GM12878 (cell line): ENCODE measurements around the gene DNMT3A. TPM values are rescaled to one million over a fixed set of nuclear protein-coding genes. Genes with fewer than 3 reads are reported as not detected.

Experiments
- CBX5 ChIP-seq: sonication (generic); IDR thresholded peaks from 2 replicates; pipeline ENCODE4 v1.6.1; 2016; ENCODE audit warnings: low read depth, moderate library complexity, mild to moderate bottlenecking, inconsistent platforms
- CHD1 ChIP-seq: IDR thresholded peaks from 2 replicates; pipeline ENCODE4 v1.6.1; 2012; ENCODE audit warnings: low read depth, low read length, improper control_type of control experiment
- E2F4 ChIP-seq: IDR thresholded peaks from 2 replicates; pipeline ENCODE4 v1.6.1; 2012; ENCODE audit warnings: low read depth, low read length, improper control_type of control experiment
- FOXM1 ChIP-seq: IDR thresholded peaks from 2 replicates; pipeline ENCODE4 v1.6.1; 2012; ENCODE audit warnings: low read depth, mild to moderate bottlenecking, inconsistent platforms, low read length, moderate library complexity
- GABPA ChIP-seq: IDR thresholded peaks from 2 replicates; pipeline ENCODE4 v1.6.1; 2014; ENCODE audit warnings: antibody characterized with exemption, low read depth, mild to moderate bottlenecking, inconsistent platforms
- IRF3 ChIP-seq: fragments of 450-650 bp; IDR thresholded peaks from 2 replicates; pipeline ENCODE4 v1.6.1; 2014; ENCODE audit warnings: mild to moderate bottlenecking
- KLF5 ChIP-seq: fragments of 450-650 bp; IDR thresholded peaks from 2 replicates; pipeline ENCODE4 v1.6.1; 2014; ENCODE audit warnings: mild to moderate bottlenecking; ENCODE audit not compliant: partially characterized antibody
- MLLT1 ChIP-seq: fragments of 450-650 bp; IDR thresholded peaks from 2 replicates; pipeline ENCODE4 v1.6.1; 2016; ENCODE audit warnings: mild to moderate bottlenecking
- NR2C2 ChIP-seq: IDR thresholded peaks from 2 replicates; pipeline ENCODE4 v1.6.1; 2011; ENCODE audit warnings: borderline replicate concordance, low read depth; ENCODE audit not compliant: control insufficient read depth, insufficient read length
- SKIL ChIP-seq: fragments of 450-650 bp; IDR thresholded peaks from 2 replicates; pipeline ENCODE4 v1.6.1; 2017; ENCODE audit warnings: mild to moderate bottlenecking, low read depth, inconsistent platforms; ENCODE audit not compliant: poor library complexity, severe bottlenecking
- SREBF2 ChIP-seq: IDR thresholded peaks from 2 replicates; pipeline ENCODE4 v1.6.1; 2012; ENCODE audit warnings: mild to moderate bottlenecking, low read length
- TBL1XR1 ChIP-seq: IDR thresholded peaks from 2 replicates; pipeline ENCODE4 v1.6.1; 2012; ENCODE audit warnings: low read depth, low read length, improper control_type of control experiment
- YBX1 ChIP-seq: fragments of 450-650 bp; IDR thresholded peaks from 2 replicates; pipeline ENCODE4 v1.6.1; 2016; ENCODE audit warnings: antibody characterized with exemption
- ZNF687 ChIP-seq: fragments of 450-650 bp; IDR thresholded peaks from 2 replicates; pipeline ENCODE4 v1.6.1; 2017; ENCODE audit warnings: mild to moderate bottlenecking, moderate library complexity
- ZZZ3 ChIP-seq: IDR thresholded peaks from 2 replicates; pipeline ENCODE4 v1.6.1; 2011; ENCODE audit warnings: low read depth; ENCODE audit not compliant: control insufficient read depth, insufficient read length
- polyA plus RNA-seq, 11 experiments: library from polyadenylated mRNA; depleted of rRNA in 4 of 11; unstranded in 6 of 11; stranded (reverse) in 5 of 11; fragments of >200 nt; fragmentation: Nextera tagmentation in 4 of 11; fragmentation: Illumina TruSeq in 1 of 11; extraction: Ambion mirVana in 4 of 11; extraction: Trizol in 1 of 11; gene quantifications; 1 replicate in 1 of 11; 2 replicates in 10 of 11; pipeline versions ENCODE4 v1.2.1 to v1.2.3, GENCODE V29; 2011 to 2016; ENCODE audit warnings: inconsistent platforms in 2 of 11, missing spikeins in 2 of 11, low read depth in 1 of 11
- total RNA-seq, 4 experiments: library from RNA; depleted of rRNA in 3 of 4; stranded (reverse); fragments of >200 nt in 3 of 4; fragmentation: Illumina TruSeq in 1 of 4; extraction: Trizol in 1 of 4; gene quantifications; 2 replicates each; pipeline versions ENCODE4 v1.2.1 to v1.2.3, GENCODE V29; 2013 to 2021

DNMT3A gene
- total and polyA plus RNA-seq, 10 of the 15 experiments (the other 5 are each of a cell fraction or from before 2014, with no cell fraction given): 7.4 to 51.6 (median 17.4) TPM

- no peak for TF ChIP-seq TBL1XR1
- TF ChIP-seq CHD1: no peak
- peak; percentile 73 for TF ChIP-seq KLF5
- TF ChIP-seq SREBF2: no peak
- peak; percentile 82; the same call in 1 of the 2 replicates for TF ChIP-seq CBX5
- TF ChIP-seq E2F4: no peak
- no peak for TF ChIP-seq YBX1
- TF ChIP-seq ZNF687: no peak; the same call in 1 of the 2 replicates
- peak; percentile 77; the same call in 1 of the 2 replicates for TF ChIP-seq FOXM1
- no peak for TF ChIP-seq NR2C2
- peak; percentile 18 for TF ChIP-seq SKIL
- TF ChIP-seq IRF3: no peak
- no peak for TF ChIP-seq ZZZ3
- peak; percentile 90 for TF ChIP-seq MLLT1
- TF ChIP-seq GABPA: peak; percentile 64; the same call in 1 of the 2 replicates
Measured at GRCh38 chr2:25362434-25363145, 20.9 kb upstream of the DNMT3A start (continued).
